Fibroblast of the aortic adventitia (primary cell): ENCODE data around the gene HNRNPA3. TPM values are rescaled to one million over a fixed set of nuclear protein-coding genes. Genes with fewer than 3 reads are reported as not detected.

Experiments used
- DNase-seq: peaks from one replicate; pipeline ENCODE4 v3.0.0-alpha.2; 2010; ENCODE audit warnings: low read depth
- H3K4me3 ChIP-seq: 2 replicates; pipeline ENCODE4 v1.5.1; 2011; ENCODE audit warnings: low read depth, mild to moderate bottlenecking, control low read depth, low read length, moderate library complexity
- CTCF ChIP-seq: IDR thresholded peaks from 2 replicates; pipeline ENCODE4 v1.5.1; 2011; ENCODE audit warnings: mild to moderate bottlenecking, low read length, control low read depth, inconsistent platforms; ENCODE audit not compliant: insufficient read depth
- total RNA-seq: library from RNA; depleted of rRNA; stranded (reverse); fragments of >200 nt; gene quantifications from 2 replicates; pipeline ENCODE4 v1.2.3, GENCODE V29; 2012; ENCODE audit warnings: low replicate concordance

Gene HNRNPA3
- total RNA-seq, 1 donor = 43.7 TPM

- no peak for DNase-seq
- no peak overlapping the region for H3K4me3 ChIP-seq
- no peak for TF ChIP-seq CTCF
Observed at GRCh38 chr2:177256026-177256425, 43.4 kb downstream of the HNRNPA3 start.

- H3K4me3 ChIP-seq = no peak overlapping the region
- no peak for DNase-seq
- no peak for TF ChIP-seq CTCF
Observed at GRCh38 chr2:177256695-177257094, 44.1 kb downstream of the HNRNPA3 start.

GRCh38 chr2:177257471-177257870 lies 44.9 kb downstream of the HNRNPA3 start:
- TF ChIP-seq CTCF = no peak
- no peak for DNase-seq
- no peak overlapping the region for H3K4me3 ChIP-seq

GRCh38 chr2:177258059-177258458 lies 45.5 kb downstream of the HNRNPA3 start:
- no peak for DNase-seq
- no peak overlapping the region for H3K4me3 ChIP-seq
- no peak for TF ChIP-seq CTCF

GRCh38 chr2:177260379-177260778 lies 47.8 kb downstream of the HNRNPA3 start:
- peak overlapping the region; percentile 75 for H3K4me3 ChIP-seq
- TF ChIP-seq CTCF = no peak
- peak; percentile 53 for DNase-seq

GRCh38 chr2:177261116-177262060 lies 48.8 kb downstream of the HNRNPA3 start:
- no peak for TF ChIP-seq CTCF
- peak; percentile 52 for DNase-seq
- H3K4me3 ChIP-seq = peak overlapping the region; percentile 75
